ENCODE results near the gene C1orf87.

Gene C1orf87

DNA sequence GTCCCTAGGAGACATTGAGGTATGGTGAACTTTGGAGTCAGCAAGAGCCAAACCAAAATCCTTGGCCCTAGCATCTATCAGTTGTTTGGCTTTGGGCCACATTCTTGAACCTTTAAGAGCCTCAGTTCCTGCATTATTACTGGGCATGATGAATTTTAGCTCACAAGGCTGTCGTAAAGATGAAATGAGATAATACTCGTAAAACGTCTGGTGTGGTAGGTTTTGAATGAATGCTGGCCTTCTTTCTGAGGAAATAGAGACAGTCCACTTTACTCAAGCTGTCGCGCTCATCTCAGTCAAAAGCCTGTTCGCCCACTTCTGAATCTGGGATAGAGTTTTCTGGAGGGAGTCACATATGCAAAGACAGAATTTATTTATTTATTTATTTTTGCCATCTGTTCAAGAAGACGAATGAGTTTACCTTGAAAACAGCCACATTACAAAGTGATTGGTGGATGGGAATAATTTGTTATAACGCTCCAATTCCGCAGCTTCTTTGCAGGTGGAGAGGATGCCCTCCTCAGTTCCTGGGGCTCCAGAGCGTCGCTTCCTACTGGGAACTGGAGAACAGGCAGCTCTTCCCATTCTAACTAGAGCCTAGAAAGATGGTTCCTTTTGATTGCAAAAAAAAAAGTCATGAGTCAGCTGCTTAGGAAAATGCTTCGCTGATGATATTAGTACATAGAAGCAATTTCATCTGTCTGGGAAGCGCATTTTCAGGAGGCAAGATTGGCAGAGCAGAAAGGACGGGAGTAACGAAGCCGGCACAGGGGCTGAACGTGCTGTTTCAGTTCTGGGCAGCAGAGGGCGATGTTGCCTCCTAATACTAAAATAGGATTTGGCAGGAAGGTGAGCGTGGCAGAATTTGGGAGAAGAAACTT lies 97.1 kb downstream of the C1orf87 start (continued):
- TF ChIP-seq ZNF335 (tag by site-specific recombination; conservative IDR thresholded peaks at IDR 0.05) (peak; percentile 49), ZNF211 (tag by site-specific recombination; IDR thresholded peaks at IDR 0.05; ENCODE audit: low read depth) (no peak), ZNF16 (tag by site-specific recombination; IDR thresholded peaks at IDR 0.05; ENCODE audit: low read depth) (no peak), REPIN1 (tag by site-specific recombination; IDR thresholded peaks at IDR 0.05; ENCODE audit: low read depth) (no peak), ZNF146 (tag by site-specific recombination; IDR thresholded peaks at IDR 0.05) (no peak), ZFP41 (tag by site-specific recombination; IDR thresholded peaks at IDR 0.05; ENCODE audit: borderline replicate concordance) (no peak), ZNF571 (tag by site-specific recombination; IDR thresholded peaks at IDR 0.05) (no peak), KLF7 (tag by site-specific recombination; IDR thresholded peaks at IDR 0.05; ENCODE audit: borderline replicate concordance) (no peak), ZNF394 (tag by site-specific recombination; IDR thresholded peaks at IDR 0.05; ENCODE audit: borderline replicate concordance) (no peak), ZNF560 (tag by site-specific recombination; IDR thresholded peaks at IDR 0.05; ENCODE audit: borderline replicate concordance) (no peak), MZF1 (tag by site-specific recombination; IDR thresholded peaks at IDR 0.05; ENCODE audit: borderline replicate concordance) (0 out of 2 replicates have a peak, but pooled peaks have one; percentile 21), ZBTB17 (tag by site-specific recombination; IDR thresholded peaks at IDR 0.05) (no peak)
- TF ChIP-seq, protein P1, sequence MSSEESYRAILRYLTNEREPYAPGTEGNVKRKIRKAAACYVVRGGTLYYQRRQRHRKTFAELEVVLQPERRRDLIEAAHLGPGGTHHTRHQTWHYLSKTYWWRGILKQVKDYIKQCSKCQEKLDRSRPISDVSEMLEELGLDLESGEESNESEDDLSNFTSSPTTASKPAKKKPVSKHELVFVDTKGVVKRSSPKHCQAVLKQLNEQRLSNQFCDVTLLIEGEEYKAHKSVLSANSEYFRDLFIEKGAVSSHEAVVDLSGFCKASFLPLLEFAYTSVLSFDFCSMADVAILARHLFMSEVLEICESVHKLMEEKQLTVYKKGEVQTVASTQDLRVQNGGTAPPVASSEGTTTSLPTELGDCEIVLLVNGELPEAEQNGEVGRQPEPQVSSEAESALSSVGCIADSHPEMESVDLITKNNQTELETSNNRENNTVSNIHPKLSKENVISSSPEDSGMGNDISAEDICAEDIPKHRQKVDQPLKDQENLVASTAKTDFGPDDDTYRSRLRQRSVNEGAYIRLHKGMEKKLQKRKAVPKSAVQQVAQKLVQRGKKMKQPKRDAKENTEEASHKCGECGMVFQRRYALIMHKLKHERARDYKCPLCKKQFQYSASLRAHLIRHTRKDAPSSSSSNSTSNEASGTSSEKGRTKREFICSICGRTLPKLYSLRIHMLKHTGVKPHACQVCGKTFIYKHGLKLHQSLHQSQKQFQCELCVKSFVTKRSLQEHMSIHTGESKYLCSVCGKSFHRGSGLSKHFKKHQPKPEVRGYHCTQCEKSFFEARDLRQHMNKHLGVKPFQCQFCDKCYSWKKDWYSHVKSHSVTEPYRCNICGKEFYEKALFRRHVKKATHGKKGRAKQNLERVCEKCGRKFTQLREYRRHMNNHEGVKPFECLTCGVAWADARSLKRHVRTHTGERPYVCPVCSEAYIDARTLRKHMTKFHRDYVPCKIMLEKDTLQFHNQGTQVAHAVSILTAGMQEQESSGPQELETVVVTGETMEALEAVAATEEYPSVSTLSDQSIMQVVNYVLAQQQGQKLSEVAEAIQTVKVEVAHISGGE (tag by site-specific recombination; conservative IDR thresholded peaks at IDR 0.05; ENCODE audit: low read depth): no peak
- TF ChIP-seq, protein P2, sequence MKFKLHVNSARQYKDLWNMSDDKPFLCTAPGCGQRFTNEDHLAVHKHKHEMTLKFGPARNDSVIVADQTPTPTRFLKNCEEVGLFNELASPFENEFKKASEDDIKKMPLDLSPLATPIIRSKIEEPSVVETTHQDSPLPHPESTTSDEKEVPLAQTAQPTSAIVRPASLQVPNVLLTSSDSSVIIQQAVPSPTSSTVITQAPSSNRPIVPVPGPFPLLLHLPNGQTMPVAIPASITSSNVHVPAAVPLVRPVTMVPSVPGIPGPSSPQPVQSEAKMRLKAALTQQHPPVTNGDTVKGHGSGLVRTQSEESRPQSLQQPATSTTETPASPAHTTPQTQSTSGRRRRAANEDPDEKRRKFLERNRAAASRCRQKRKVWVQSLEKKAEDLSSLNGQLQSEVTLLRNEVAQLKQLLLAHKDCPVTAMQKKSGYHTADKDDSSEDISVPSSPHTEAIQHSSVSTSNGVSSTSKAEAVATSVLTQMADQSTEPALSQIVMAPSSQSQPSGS (tag by site-specific recombination; IDR thresholded peaks at IDR 0.05; ENCODE audit: low read depth): no peak

DNA sequence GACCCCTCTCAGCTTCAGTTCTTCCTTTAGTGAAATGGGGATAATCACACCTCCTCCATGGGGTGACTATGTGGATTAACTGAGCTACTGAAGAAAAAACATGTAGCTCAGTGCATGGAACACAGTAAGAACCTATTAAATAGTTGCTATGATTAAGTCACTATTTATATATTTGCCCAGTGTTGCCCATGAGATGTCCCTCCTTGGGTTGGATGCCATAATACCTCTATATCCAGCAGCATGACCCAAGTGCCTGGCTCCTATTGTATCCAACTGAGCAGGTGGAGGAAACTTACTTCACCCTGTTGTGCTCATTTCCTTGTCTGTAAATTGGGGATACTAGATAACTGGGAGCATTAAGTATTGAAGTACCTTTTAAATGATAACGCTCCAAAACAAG lies 99.9 kb downstream of the C1orf87 start:
- H3K4me3 ChIP-seq (ENCODE audit: low read depth, low read length): no peak overlapping the region
- no peak overlapping the region for H3K27ac ChIP-seq (ENCODE audit: extremely low read depth, low read depth, low read length)
- TF ChIP-seq KLF10 (tag by site-specific recombination; IDR thresholded peaks at IDR 0.05) (no peak), ZNF768 (tag by site-specific recombination; IDR thresholded peaks at IDR 0.05) (no peak), ZNF658 (tag by site-specific recombination; IDR thresholded peaks at IDR 0.05) (no peak), ZNF19 (tag by site-specific recombination; IDR thresholded peaks at IDR 0.05; ENCODE audit: low read depth) (no peak)
- TF ChIP-seq, protein P3, sequence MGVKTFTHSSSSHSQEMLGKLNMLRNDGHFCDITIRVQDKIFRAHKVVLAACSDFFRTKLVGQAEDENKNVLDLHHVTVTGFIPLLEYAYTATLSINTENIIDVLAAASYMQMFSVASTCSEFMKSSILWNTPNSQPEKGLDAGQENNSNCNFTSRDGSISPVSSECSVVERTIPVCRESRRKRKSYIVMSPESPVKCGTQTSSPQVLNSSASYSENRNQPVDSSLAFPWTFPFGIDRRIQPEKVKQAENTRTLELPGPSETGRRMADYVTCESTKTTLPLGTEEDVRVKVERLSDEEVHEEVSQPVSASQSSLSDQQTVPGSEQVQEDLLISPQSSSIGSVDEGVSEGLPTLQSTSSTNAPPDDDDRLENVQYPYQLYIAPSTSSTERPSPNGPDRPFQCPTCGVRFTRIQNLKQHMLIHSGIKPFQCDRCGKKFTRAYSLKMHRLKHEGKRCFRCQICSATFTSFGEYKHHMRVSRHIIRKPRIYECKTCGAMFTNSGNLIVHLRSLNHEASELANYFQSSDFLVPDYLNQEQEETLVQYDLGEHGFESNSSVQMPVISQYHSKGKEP (tag by site-specific recombination; IDR thresholded peaks at IDR 0.05): no peak
- no peaks in the 10 kb centered on the region for H3K4me1 ChIP-seq (ENCODE audit: control insufficient read depth, insufficient read depth, low read length)
- ChIA-PET POLR2A (no interaction called here), CTCF (interaction anchor here (0.6 to 1.8 kb wide), 4 partner anchors 8 to 859 kb away, joined by 3 to 5 read pairs (median 4); no protein-coding TSS in a partner anchor)
- H3K9me3 ChIP-seq (ENCODE audit: control insufficient read depth, insufficient read depth, low read depth, low read length): no peaks in the 10 kb centered on the region
- H3K36me3 ChIP-seq (ENCODE audit: control insufficient read depth in 2 of 2, insufficient read depth in 1 of 2, low read length in 2 of 2): no peaks in the 10 kb centered on the region

Data from HEK293 (cell line).